SK-N-SH (cell line): ENCODE data around the gene PLS3. TPM values are rescaled to one million over a fixed set of nuclear protein-coding genes. Genes with fewer than 3 reads are reported as not detected.

ENCODE experiments used
- CTCF ChIA-PET: fragments of 300-600, 350-600 bp; formaldehyde crosslinking; extraction: SDS; loops from one replicate; lab custom pipeline; 2021; lab: Yijun Ruan, JAX
- POLR2A ChIA-PET: fragments of 350-600 bp; sonication (Branson Sonifier 250); formaldehyde crosslinking; extraction: SDS; loops from one replicate; lab custom pipeline; 2020; ENCODE audit warnings: antibody characterized with exemption, inconsistent platforms; lab: Yijun Ruan, JAX
- DNase-seq: peaks from one replicate; pipeline ENCODE4 v3.0.0; 2012
- H2AFZ ChIP-seq: fragments of 200-600 bp; sonication (generic); 2 replicates; pipeline ENCODE4 v1.8.1; 2016; ENCODE audit warnings: antibody characterized with exemption, mild to moderate bottlenecking, low read depth
- H3F3A ChIP-seq: fragments of 200-600 bp; sonication (generic); replicated peaks from 2 replicates; pipeline ENCODE3; 2016; ENCODE audit warnings: antibody characterized with exemption, mild to moderate bottlenecking; ENCODE audit not compliant: insufficient read depth
- H3K27ac ChIP-seq, 2 experiments: fragments of 200-500 bp in 1 of 2; fragments of 200-600 bp in 1 of 2; sonication (Bioruptor generic) in 1 of 2; sonication (generic), shearing (Covaris generic) in 1 of 2; 2 replicates each; pipeline versions ENCODE4 v1.5.1 to v1.6.1; 2014 to 2016; ENCODE audit warnings: low read depth in 2 of 2, inconsistent platforms in 1 of 2, low read length in 1 of 2, mild to moderate bottlenecking in 1 of 2, mixed read lengths in 1 of 2
- H3K27me3 ChIP-seq: fragments of 200-600 bp; sonication (generic), shearing (Covaris generic); 2 replicates; pipeline ENCODE4 v1.6.1; 2016; ENCODE audit warnings: mixed run types; ENCODE audit not compliant: insufficient read depth
- H3K36me3 ChIP-seq, 2 experiments: fragments of 200-500 bp in 1 of 2; fragments of 200-600 bp in 1 of 2; sonication (Bioruptor generic) in 1 of 2; sonication (generic) in 1 of 2; replicated peaks in 1 of 2; 2 replicates each; pipeline versions ENCODE3 to v1.5.1; 2014 to 2016; ENCODE audit warnings: low read length in 1 of 2, mild to moderate bottlenecking in 1 of 2; ENCODE audit not compliant: insufficient read depth in 2 of 2, control insufficient read depth in 1 of 2
- H3K4me1 ChIP-seq, 2 experiments: fragments of 200-500 bp in 1 of 2; fragments of 200-600 bp in 1 of 2; sonication (Bioruptor generic) in 1 of 2; sonication (generic), shearing (Covaris generic) in 1 of 2; 2 replicates each; pipeline versions ENCODE4 v1.5.1 to v1.6.1; 2014 to 2016; ENCODE audit warnings: low read depth in 1 of 2, low read length in 1 of 2, mixed run types in 1 of 2; ENCODE audit not compliant: insufficient read depth in 2 of 2, control insufficient read depth in 1 of 2
- H3K4me2 ChIP-seq: fragments of 200-600 bp; sonication (generic), shearing (Covaris generic); 2 replicates; pipeline ENCODE4 v1.6.1; 2017; ENCODE audit warnings: mixed run types
- H3K4me3 ChIP-seq, 2 experiments: fragments of 200-500 bp in 1 of 2; fragments of 200-600 bp in 1 of 2; sonication (Bioruptor generic) in 1 of 2; sonication (generic), shearing (Covaris generic) in 1 of 2; 2 replicates each; pipeline versions ENCODE4 v1.5.1 to v1.8.1; 2014 to 2016; ENCODE audit warnings: low read depth in 2 of 2, inconsistent platforms in 1 of 2, low read length in 1 of 2, mild to moderate bottlenecking in 1 of 2, mixed read lengths in 1 of 2, moderate library complexity in 1 of 2
- H3K79me2 ChIP-seq: fragments of 200-600 bp; sonication (generic); 2 replicates; pipeline ENCODE4 v1.8.1; 2017; ENCODE audit warnings: mild to moderate bottlenecking; ENCODE audit not compliant: insufficient read depth
- H3K9ac ChIP-seq: fragments of 200-600 bp; sonication (generic); 2 replicates; pipeline ENCODE4 v1.6.1; 2017; ENCODE audit warnings: mixed run types
- H3K9me2 ChIP-seq: fragments of 200-600 bp; sonication (generic); 2 replicates; pipeline ENCODE4 v1.6.1; 2017; ENCODE audit warnings: mixed run types
- H3K9me3 ChIP-seq: fragments of 200-600 bp; sonication (generic); 2 replicates; pipeline ENCODE4 v1.6.1; 2017; ENCODE audit warnings: mixed run types, mild to moderate bottlenecking, moderate library complexity
- H4K20me1 ChIP-seq: fragments of 200-600 bp; sonication (generic); 2 replicates; pipeline ENCODE4 v1.6.1; 2017; ENCODE audit warnings: mild to moderate bottlenecking, mixed run types; ENCODE audit not compliant: insufficient read depth
- CTCF ChIP-seq: fragments of 200-600 bp; sonication (generic); IDR thresholded peaks from 2 replicates; pipeline ENCODE4 v1.6.1; 2017; ENCODE audit warnings: antibody characterized with exemption, mild to moderate bottlenecking, moderate library complexity
- FOXJ3 ChIP-seq: sonication (generic); formaldehyde crosslinking; IDR thresholded peaks from 2 replicates; pipeline ENCODE4 v1.5.1; 2020; ENCODE audit warnings: mild to moderate bottlenecking, missing genetic modification reagents
- GATA2 ChIP-seq: sonication (generic); formaldehyde crosslinking; IDR thresholded peaks from 2 replicates; pipeline ENCODE4 v1.5.0; 2020; ENCODE audit warnings: mild to moderate bottlenecking, missing genetic modification reagents
- JUND ChIP-seq: IDR thresholded peaks from 2 replicates; pipeline ENCODE4 v1.4.0; 2012
- NFIC ChIP-seq: IDR thresholded peaks from 2 replicates; pipeline ENCODE4 v1.4.0; 2012; ENCODE audit warnings: borderline replicate concordance
- POLR2AphosphoS5 ChIP-seq: IDR thresholded peaks from 2 replicates; pipeline ENCODE4 v1.6.1; 2012; ENCODE audit warnings: low read depth, low read length
- RAD21 ChIP-seq: IDR thresholded peaks from 2 replicates; pipeline ENCODE4 v1.6.1; 2012; ENCODE audit warnings: mild to moderate bottlenecking, low read length
- RFX5 ChIP-seq: IDR thresholded peaks from 2 replicates; pipeline ENCODE4 v1.6.1; 2012; ENCODE audit warnings: mild to moderate bottlenecking, improper control_type of control experiment, low read length
- SMC3 ChIP-seq: IDR thresholded peaks from 2 replicates; pipeline ENCODE4 v1.6.1; 2012; ENCODE audit warnings: low read depth, low read length, improper control_type of control experiment
- TAF1 ChIP-seq: IDR thresholded peaks from 2 replicates; pipeline ENCODE4 v1.6.1; 2012; ENCODE audit warnings: low read depth, mild to moderate bottlenecking, low read length, moderate library complexity, borderline replicate concordance
- USF2 ChIP-seq: fragments of 150-350 bp; IDR thresholded peaks from 2 replicates; pipeline ENCODE4 v1.6.1; 2017; ENCODE audit warnings: antibody characterized with exemption, low read length, low read depth, borderline replicate concordance
- ZBTB33 ChIP-seq: IDR thresholded peaks from 2 replicates; pipeline ENCODE4 v1.4.0; 2012; ENCODE audit warnings: low read depth, borderline replicate concordance
- WGBS: methylation state at CpG from one replicate; pipeline ENCODE4 v1.1.6; 2017; ENCODE audit warnings: low lambda C conversion rate; 5-methylcytosine and 5-hydroxymethylcytosine counted together
- polyA plus RNA-seq, 3 experiments: library from polyadenylated mRNA; depleted of rRNA; stranded (reverse); fragments of >200 nt; gene quantifications; 2 replicates each; pipeline ENCODE4 v1.2.3, GENCODE V29; 2012
- TF ChIP-seq, protein P1 (sequence below): IDR thresholded peaks from 2 replicates; pipeline ENCODE4; 2012
- TF ChIP-seq, protein P2 (sequence below): IDR thresholded peaks from 2 replicates; pipeline ENCODE4 v1.6.1; 2012; ENCODE audit warnings: mild to moderate bottlenecking, low read depth, low read length, moderate library complexity

The PLS3 gene
- polyA plus RNA-seq, 1 of the 3 experiments (the other 2 are of a cell fraction): 35.7 TPM

GRCh38 chrX:115679460-115679859, 118.5 kb downstream of the PLS3 start:
- Histone ChIP-seq H3K9me2 (no peaks in the 10 kb centered on the region), H3K9ac (no peak overlapping the region), H3K27me3 (peaks cover 16% of the 10 kb centered on the region), H3K79me2 (no peaks in the 10 kb centered on the region), H3K4me1 (no peaks in the 10 kb centered on the region), H3K4me2 (no peak overlapping the region), H2AFZ (0 out of 2 replicates have a peak overlapping the region, but pooled peaks have one; percentile 17), H3K9me3 (no peaks in the 10 kb centered on the region), H3K36me3 (no peaks in the 10 kb centered on the region), H4K20me1 (no peaks in the 10 kb centered on the region), H3K27ac (no peak overlapping the region), H3F3A (no peaks in the 10 kb centered on the region), H3K4me3 (no peak overlapping the region)
- ChIA-PET CTCF (interaction anchor here (0.6 to 4.9 kb wide), 10 partner anchors 11 to 1548 kb away, joined by 3 to 44 read pairs (median 4); no protein-coding TSS in a partner anchor), POLR2A (no interaction called here)
- 11% methylated on average over 7 of the region's 7 CpGs for WGBS
- no peak for TF ChIP-seq USF2
- TF ChIP-seq POLR2AphosphoS5: no peak
- TF ChIP-seq, protein P1, sequence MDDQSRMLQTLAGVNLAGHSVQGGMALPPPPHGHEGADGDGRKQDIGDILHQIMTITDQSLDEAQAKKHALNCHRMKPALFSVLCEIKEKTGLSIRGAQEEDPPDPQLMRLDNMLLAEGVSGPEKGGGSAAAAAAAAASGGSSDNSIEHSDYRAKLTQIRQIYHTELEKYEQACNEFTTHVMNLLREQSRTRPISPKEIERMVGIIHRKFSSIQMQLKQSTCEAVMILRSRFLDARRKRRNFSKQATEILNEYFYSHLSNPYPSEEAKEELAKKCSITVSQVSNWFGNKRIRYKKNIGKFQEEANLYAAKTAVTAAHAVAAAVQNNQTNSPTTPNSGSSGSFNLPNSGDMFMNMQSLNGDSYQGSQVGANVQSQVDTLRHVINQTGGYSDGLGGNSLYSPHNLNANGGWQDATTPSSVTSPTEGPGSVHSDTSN: no peak
- peak; percentile 45 for TF ChIP-seq SMC3
- TF ChIP-seq FOXJ3: no peak
- TF ChIP-seq ZBTB33: no peak
- TF ChIP-seq RFX5: no peak
- peak; percentile 62 for TF ChIP-seq RAD21
- peak; percentile 61 for TF ChIP-seq CTCF
- DNase-seq: peak; percentile 61

- Histone ChIP-seq H4K20me1 (no peaks in the 10 kb centered on the region), H2AFZ (no peak overlapping the region), H3K36me3 (no peaks in the 10 kb centered on the region), H3K9me2 (no peaks in the 10 kb centered on the region), H3K4me2 (no peak overlapping the region), H3K79me2 (no peaks in the 10 kb centered on the region), H3K4me1 (no peaks in the 10 kb centered on the region), H3K9ac (no peak overlapping the region), H3K4me3 (no peak overlapping the region), H3K27ac (no peak overlapping the region), H3F3A (peaks cover 8% of the 10 kb centered on the region), H3K27me3 (peaks cover 10% of the 10 kb centered on the region; the same call in 1 of the 2 replicates), H3K9me3 (no peaks in the 10 kb centered on the region)
- CTCF ChIA-PET: no interaction called here
- no peak for DNase-seq
- WGBS: 47% methylated on average over 4 of the region's 4 CpGs
- POLR2A ChIA-PET: no interaction called here
- TF ChIP-seq GATA2 (CRISPR knock-in tag): no peak
- no peak for TF ChIP-seq TAF1
- no peak for TF ChIP-seq USF2
- TF ChIP-seq JUND: no peak
- no peak for TF ChIP-seq NFIC
- TF ChIP-seq, protein P2, sequence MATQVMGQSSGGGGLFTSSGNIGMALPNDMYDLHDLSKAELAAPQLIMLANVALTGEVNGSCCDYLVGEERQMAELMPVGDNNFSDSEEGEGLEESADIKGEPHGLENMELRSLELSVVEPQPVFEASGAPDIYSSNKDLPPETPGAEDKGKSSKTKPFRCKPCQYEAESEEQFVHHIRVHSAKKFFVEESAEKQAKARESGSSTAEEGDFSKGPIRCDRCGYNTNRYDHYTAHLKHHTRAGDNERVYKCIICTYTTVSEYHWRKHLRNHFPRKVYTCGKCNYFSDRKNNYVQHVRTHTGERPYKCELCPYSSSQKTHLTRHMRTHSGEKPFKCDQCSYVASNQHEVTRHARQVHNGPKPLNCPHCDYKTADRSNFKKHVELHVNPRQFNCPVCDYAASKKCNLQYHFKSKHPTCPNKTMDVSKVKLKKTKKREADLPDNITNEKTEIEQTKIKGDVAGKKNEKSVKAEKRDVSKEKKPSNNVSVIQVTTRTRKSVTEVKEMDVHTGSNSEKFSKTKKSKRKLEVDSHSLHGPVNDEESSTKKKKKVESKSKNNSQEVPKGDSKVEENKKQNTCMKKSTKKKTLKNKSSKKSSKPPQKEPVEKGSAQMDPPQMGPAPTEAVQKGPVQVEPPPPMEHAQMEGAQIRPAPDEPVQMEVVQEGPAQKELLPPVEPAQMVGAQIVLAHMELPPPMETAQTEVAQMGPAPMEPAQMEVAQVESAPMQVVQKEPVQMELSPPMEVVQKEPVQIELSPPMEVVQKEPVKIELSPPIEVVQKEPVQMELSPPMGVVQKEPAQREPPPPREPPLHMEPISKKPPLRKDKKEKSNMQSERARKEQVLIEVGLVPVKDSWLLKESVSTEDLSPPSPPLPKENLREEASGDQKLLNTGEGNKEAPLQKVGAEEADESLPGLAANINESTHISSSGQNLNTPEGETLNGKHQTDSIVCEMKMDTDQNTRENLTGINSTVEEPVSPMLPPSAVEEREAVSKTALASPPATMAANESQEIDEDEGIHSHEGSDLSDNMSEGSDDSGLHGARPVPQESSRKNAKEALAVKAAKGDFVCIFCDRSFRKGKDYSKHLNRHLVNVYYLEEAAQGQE: no peak
- no peak for TF ChIP-seq CTCF
These were observed 126.6 kb downstream of the PLS3 start for GRCh38 chrX:115687595-115687994.
